ENCODE measurements around the gene ST8SIA1.

ST8SIA1 gene

DNA sequence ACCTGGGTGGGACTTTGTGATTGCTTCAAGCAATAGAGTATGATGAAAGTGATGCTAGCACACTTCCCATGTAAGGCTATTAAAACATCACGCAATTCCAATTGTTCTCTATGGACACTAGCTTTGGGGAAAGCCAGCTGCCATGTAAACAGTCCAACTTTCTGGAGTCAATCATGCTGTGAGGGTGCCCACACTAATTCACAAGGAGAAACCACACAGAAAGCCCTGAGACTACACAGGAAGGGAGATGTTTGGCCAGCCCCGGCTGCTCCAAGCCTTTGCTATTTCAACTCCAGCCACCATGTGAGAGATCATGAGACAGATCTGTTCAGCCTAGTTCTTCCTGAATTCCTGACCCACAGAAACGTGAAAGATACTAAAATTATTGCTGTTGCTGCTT is 96.3 kb downstream of the ST8SIA1 start:
- DNase-seq (ENCODE audit: low spot score), result no peak

DNA sequence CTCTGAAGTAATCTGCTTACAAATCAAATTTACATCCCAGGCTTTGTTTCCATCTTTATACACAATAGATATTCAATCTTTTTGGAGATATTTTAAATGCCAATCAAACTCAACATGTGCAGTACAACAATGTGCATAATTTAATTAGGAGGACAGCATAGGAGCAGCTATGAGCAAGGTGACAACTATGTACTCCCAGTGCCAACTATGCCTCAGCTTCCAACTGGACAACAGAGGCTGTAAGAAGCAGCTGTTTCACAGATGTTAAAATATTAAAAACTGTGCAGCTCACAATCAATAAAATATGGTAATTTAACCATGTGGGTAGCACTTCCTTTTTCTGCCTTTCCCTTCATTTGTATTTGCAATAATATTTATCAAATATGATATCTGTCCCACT is 99.9 kb downstream of the ST8SIA1 start:
- no peak for DNase-seq (ENCODE audit: low spot score)

DNA sequence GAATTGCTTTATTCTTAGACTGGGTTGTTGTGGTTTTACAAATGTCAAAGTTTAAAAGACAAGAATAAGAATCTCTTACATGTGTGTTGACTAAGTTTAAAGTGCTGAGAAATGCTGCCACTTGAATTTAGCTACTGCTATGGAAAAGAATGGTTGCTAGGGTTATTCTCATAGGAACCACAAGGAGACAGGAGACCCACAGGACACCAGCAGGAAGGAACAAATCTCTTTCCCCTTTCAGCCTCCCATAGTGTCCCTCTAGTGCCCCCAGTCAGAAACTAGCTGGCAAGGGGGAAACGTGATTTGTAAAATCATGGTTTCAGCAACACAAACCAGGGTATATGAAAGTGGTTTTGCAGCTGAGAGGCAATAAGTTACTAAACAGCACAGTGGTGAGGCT is 102.7 kb downstream of the ST8SIA1 start:
- no peak for DNase-seq (ENCODE audit: low spot score)

DNA sequence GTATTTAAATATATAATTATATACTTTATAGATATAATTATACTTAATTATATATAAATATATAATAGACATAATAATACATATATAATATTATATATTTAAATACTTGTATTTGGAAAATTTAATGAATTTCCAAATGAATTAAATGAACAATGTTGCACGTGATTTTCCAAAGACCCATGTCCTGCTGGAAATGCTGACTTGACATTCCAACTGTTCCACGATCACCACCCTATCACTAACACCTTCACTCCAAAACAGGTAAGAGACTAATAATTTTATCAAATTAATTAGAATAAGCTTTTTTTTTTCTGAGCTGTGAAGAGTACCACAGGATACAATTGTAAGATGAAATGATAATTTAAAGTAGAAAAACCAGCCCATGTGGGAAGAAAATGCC is 103.4 kb downstream of the ST8SIA1 start:
- DNase-seq (ENCODE audit: low spot score), result no peak

DNA sequence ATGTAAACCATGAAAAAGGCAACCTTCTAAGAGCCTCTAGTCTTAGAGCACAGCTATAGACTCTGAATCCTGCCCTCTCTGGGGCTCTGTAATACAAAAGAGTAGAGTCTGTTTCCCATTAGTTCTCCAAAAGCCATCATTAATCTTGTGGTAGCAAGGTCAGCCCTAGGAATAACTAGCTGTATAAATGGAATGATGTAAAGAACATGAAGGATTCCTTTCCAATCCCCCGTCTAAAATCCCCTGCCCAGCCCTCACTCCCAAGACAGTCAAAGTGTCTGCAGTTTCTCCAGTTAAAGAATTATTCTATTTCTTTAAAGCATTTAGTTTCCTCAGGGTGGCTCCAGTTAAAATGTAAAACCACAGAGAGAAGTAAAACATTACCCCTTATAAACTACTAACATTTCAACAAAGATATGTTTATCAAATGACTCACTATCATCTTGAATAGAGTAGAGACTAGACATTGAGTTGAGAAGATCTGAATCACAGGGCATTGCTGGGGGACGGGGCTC is 104.2 kb downstream of the ST8SIA1 start:
- peak; percentile 5 for DNase-seq (ENCODE audit: low spot score)

DNA sequence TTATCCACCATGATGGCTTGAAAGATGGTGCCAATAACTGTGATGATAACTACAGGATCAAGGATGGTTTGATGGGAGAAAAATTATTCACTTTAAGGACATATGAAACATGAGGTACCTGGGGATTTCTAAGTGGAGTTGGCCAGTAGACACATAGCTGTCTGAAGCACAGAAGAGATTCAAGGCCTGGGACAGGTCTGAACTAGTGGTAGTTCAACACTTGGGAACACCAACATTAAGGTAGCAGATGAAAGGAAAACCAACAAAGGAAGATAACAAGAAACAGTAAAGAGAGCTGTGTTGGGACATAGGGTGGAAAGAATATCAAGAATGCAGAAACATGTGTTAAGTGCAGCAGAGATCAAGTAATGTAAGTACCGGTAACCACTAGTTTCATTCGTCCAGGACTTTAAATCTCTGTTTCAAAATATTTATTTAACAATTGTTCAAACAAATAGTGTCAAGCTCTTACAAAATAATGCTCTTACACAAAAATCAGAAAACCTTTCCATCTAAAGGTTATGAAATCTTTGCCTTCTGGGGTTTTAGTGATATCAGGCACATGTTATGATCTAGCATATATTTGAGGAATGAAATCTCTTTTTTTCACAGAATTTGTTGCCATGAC is 104.7 kb downstream of the ST8SIA1 start:
- DNase-seq (ENCODE audit: low spot score), result no peak

DNA sequence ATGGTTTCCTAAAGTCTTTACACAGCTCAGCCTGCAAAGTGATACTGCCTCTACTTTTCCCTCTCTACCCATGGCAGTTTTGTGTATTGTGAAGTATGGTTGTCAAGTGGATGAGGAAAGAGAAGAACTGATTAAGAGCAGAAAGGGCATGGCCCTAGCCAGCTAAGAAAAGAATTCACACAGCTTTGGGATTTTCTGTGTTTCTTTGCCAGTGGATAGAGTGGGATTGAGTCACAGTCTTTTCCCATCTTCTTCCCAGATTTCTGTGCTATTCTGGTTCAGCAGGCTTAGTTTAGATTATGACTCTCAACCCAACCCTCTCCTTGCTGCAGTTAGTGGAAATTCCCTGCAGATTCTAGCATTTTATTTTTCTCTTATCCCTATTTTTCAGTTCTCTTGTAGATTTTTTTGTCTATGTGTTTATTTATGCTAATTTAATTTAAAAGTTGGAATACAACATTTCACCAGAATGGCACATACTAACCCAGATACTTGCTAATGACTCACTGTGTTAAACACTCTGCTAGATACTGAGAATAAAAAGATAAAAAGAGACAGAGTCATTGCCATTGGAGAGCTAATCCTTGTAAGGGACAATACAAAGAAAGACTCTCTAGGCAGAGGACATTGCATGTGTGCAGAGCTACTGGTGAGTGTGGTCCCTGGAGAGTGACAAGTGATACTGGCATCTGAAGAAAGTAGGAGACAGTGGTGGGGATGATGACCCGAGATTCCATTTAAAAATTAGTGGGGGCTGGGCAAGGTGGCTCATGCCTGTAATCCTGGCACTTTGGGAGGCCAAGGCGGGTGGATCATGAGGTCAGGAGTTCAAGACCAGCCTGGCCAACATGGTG is 106.3 kb downstream of the ST8SIA1 start:
- DNase-seq (ENCODE audit: low spot score), result no peak

DNA sequence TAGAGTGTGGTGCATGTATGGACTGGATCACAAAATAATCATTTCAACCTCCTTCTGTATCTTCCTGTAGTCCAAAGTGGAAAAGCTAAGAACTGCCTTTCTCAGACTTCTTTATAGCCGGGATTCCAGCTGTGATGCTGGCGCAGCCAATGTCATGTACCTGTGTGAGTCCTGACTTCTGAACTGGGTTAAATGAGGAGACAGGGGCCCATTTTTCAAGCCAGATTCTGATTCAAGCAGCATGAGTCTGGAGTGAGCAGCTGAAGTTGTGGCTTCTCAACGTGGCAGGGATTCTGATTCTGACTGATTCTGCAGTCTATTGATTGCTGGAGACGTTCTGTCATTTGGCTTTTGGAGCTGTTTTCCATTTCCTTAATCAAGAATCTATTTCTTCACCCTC is 111.2 kb downstream of the ST8SIA1 start:
- DNase-seq (ENCODE audit: low spot score), result no peak

DNA sequence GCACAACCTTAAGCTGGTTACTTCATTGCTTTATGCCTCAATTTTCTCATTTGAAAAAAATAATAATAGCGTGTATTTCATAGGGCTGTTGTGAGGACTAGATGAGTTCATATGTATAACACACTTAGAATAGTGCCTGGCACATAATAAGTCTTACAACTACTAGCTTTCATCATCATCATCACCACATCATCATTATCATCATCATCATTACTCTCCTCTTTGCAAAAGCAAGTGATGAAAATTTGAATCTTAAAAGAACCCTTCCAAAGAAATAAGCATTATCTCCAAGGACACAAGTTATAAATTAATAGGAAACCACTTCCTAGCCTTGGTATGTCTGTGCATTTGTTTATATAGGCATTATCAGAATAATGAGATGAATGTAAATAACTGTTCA is 117.0 kb downstream of the ST8SIA1 start:
- no peak for DNase-seq (ENCODE audit: low spot score)

DNA sequence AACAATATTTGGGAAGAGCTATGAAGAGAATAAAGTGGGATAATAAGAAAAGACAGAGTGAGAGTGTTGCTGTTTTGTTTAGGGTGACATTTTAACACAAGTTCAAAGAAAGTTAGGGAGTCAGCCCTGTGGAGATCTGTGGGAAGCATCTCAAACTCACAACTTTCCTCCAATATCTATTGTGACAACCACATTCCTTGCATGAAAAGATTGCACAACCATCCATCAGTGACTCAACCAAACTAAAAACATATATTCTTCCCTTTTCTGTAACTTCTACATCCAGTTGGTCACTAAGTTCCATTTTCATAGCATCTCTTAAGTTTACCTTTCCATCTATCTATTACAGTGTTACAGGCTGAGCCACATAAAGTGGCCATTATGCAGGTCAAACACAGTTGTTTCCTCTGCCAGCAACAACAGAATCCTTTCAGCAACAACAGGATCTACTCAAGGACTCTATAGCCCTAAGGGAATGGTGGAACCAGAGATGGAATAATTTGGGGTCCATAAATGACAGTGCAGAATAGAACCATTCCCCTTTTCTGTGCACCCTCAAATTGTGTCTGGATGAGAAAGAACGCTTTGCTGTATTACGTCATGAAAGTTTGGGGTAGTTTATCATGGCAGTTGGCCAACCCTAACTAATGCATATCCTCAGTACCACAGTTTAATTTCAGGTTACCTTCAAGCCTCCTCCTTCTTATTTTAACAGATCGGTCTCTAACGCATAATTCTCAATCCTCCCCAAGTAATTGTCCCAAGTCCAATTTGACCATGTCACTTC is 118.8 kb downstream of the ST8SIA1 start:
- no peak for DNase-seq (ENCODE audit: low spot score)

DNA sequence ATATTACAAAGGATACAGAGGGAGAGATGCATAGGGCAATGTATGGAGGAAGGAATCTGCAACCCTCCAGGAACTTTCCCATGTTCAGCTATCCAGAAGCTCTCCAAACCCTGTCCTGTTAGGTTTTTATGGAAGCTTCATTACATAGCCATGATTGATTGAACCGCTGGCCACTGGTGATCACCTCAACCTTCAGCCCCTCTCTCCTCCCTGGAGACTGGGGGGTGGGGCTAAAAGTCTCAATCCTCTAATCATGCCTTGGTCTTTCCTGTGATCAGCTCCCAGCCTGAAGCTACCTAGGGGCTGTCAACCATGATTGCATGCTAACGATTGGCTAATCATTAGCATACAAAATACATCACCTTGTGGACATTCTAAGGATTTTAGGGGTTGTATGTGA is 123.4 kb downstream of the ST8SIA1 start:
- DNase-seq (ENCODE audit: low spot score), result no peak

DNA sequence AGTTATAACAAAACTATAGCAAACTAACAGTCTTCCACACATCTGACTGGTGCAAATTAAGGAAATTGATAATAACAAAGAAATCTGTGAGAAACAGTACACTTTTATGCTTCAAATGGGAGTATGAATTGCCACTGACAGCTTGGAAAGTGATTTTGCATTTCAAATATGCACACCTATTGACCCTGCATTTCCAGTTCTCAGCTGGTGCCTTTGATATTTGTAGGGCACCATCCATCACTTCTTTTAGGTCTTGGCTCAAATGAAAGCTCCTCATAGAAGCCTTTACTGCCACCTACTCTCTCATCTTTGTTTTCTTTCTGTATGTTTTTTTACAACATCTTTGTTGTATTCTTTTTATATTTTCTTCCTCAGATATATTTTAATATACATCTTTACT is 125.1 kb downstream of the ST8SIA1 start:
- DNase-seq (ENCODE audit: low spot score), result no peak

DNA sequence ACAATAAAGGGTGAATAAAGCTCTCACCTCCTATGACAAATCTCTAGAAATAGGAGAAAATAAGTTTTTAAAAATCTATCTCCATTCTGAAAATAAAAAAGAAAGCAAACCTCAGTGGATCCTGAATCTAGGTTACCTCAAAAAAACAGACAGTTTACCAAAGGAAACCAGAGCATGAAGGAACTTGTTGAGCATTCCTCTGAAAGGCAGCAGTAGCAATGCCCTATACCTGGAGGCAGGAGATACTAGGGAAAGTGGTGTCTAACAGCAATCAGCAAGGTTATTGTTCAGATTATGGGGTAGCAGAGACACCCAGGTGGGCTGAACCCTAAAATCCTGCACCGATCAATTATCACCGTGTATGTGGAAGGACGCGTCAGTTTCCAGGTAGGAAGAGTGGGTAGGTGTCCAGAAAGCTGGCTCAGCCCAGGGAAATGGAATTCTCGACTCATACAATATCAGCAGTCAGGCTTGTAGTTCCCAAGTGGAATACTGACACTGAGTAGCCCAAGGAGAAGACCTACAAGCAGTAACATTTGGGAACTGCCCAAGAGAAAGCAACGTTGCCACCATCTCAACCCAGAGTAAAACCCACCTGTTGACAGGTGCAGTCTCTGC is 128.3 kb downstream of the ST8SIA1 start:
- no peak for DNase-seq (ENCODE audit: low spot score)

DNA sequence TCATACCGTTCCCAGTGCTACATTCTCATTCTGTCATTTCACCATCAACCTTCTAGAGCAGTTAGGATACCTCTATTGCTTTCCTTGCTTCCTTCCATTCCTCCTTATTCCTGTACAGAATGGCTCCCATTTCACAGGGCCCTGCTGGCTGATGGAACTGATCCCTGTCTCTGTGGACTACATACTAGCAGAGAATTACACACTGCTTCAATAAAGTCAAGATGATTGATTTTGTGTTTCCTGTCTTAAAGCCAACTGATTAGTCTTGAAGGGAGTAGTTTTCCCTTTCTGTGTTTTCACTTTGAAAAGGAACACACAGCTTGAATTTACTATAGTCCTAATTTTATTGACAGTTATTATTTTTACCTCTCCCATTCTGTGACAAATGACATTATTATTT is 130.1 kb downstream of the ST8SIA1 start:
- DNase-seq (ENCODE audit: low spot score), result no peak

DNA sequence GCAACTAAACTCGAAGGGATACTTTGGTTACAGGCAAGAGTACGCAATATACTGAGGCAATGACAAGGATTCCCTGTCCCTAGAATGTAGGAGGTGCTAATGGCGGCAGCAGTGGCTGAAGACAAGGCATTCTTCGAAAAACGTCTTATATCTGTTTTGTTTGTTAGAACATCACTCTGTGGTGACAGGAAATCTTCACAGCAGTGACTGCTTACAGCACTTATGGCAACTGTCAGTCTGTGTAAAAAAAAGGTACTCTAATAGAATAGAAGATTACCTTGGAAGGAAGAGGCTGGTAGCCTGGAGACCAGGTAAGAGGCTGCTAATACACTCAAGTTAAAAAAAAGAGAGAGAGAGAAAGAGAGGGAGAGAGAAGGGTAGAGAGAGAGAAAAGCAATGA is 131.7 kb downstream of the ST8SIA1 start:
- DNase-seq (ENCODE audit: low spot score), result no peak

DNA sequence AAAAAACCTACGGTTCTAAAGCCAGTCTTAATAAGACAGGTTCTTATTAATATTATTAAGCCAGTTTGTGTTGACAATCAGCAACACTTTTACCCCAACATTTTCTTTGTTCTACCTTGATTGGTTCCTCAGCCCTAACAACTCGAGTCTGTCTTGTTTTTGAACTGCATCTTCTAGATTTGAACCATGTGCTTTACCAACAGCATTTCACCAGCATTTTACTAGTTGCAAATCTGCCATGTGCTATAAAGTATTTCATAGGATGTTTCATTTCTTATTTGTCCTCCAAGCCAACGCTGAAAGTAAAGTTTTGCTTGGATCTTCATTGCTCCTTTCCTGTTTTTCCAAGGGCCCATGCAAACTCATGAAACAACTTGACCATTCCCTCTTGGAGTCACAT is 133.4 kb downstream of the ST8SIA1 start:
- no peak for DNase-seq (ENCODE audit: low spot score)

DNA sequence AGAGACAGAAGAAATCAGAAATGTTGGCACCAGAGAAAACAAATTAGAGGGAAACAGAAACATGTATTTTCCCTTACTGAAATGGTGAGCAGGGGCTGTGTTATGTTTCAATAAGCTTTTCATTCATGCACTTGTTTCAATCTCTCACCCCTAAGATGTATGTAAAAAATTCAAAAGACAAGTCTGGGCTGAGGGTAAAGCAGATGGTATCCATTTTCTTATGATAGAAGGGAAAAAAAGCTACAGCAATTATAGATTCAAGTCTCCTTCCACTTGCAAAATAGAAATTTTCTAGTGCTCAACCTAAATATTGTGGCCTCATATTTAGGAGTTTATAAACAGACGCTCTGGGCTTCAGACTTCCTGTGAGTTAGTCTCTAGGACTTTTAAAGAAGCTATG is 138.3 kb downstream of the ST8SIA1 start:
- no peak for DNase-seq (ENCODE audit: low spot score)

DNA sequence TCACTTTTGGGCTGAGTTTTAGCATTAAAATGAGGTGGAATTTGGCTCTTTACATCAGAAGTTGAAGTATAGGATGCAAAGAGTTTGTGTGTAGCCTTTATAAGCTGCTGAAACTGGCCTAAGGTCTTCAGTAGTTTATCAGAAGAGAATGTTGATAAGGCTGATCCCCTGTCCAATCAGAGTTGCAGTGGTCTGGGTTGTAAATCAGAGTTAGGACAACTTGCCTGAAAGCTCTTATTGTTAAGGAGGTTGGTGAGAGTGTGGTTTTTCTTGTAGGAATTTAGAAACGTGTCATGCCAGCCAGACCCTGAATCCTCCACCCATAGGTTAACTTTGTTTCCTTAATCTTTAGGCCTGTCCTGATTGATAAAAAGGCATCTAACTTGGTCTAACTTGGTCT is 143.5 kb downstream of the ST8SIA1 start:
- no peak for DNase-seq (ENCODE audit: low spot score)

DNA sequence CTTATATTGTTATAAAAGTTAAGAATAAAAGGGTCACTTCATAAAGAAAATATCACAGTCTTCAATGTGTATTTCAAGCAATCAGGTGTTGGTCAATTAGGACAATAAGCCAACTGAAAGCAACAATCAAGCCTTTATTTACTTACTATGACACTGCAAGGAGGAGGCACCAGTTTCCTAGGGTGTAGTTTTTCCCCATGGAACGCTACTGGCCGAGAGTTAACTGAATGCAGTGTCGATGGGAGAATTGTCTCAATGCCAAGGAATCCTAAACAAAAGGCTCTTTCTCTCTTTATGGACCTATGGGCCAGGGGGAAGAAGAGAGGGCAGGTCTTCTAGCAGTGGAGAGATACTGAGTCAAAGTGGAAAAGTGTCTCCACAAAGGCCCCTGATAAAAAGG is 146.1 kb downstream of the ST8SIA1 start:
- DNase-seq (ENCODE audit: low spot score), result no peak

DNA sequence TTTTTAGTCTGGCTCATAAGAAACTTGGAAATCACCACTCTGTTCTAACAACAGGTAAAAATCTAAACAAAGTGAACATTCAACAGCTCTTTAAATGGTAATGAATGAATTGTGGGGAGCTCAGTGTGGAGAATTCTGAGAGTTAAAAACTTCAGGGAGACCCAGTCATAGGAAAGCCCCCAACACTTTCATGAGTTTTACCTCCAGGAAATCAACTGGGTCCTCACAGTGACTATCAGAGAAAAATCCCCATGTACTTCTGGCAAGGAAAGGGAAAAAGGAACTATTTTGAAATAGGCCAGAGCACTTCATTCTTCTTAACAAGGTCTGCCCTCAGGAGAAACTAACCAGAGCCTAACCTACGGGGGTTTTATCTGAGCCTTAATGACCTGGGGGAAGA is 153.8 kb downstream of the ST8SIA1 start:
- DNase-seq (ENCODE audit: low spot score), result no peak

DNA sequence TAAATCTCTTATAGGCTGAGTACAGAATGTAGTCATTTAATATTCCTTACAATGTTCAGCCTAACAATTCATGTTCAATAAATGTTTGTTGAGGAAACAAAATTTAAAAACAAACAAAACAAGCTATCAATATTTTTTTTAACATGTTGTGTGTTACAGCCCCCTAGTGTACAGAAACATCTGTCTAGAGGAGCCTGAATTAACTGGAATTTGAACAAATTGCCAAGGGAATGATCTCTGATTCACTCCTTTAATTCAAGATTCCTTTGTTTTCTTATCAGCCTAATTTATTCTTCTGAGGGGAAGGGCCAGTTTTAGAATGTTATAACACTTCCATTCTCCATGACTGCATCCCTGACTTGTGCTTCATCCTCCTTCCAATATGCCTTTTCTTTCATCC is 161.3 kb downstream of the ST8SIA1 start:
- DNase-seq (ENCODE audit: low spot score), result no peak

DNA sequence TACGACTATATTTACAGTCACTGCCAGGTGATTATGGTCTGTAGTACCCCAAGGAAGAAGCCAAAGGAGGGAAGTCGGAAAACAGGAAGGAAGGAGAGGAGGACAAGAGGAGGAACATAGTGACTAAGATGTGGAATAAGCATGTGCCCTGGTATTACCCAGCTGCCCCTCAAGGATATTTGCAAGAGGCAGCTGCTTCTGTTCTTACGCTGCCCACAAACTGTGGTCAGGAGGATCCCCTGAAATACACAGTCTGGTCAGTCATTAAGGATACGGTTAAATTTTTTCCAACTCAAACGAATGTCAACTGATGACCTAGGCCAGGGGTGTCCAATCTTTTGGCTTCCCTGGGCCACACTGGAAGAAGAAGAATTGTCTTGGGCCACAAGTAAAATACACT is 162.0 kb downstream of the ST8SIA1 start:
- DNase-seq (ENCODE audit: low spot score), result no peak
